Karpas-422 (cell line): ENCODE measurements around the gene SKIDA1. TPM values are rescaled to one million over a fixed set of nuclear protein-coding genes. Genes with fewer than 3 reads are reported as not detected.
A peak's percentile ranks its signal among the peaks of the same experiment; 100 is the strongest.

Source experiments
- DNase-seq: peaks from one replicate; pipeline ENCODE4 v3.0.0-alpha.2; 2015
- H2AFZ ChIP-seq: fragments of 200-600 bp; sonication (generic); 2 replicates; pipeline ENCODE4 v1.6.1; 2014; ENCODE audit warnings: antibody characterized with exemption, low read length, mixed read lengths
- H3K27ac ChIP-seq: fragments of 200-600 bp; sonication (generic); 2 replicates; pipeline ENCODE4 v1.5.1; 2014; ENCODE audit warnings: mild to moderate bottlenecking, low read length, moderate library complexity
- H3K27me3 ChIP-seq: fragments of 200-600 bp; sonication (generic); 2 replicates; pipeline ENCODE4 v1.6.1; 2014; ENCODE audit warnings: low read length, mixed read lengths
- H3K36me3 ChIP-seq: fragments of 200-600 bp; sonication (generic); 2 replicates; pipeline ENCODE4 v1.6.1; 2014; ENCODE audit warnings: low read length, mixed read lengths; ENCODE audit not compliant: insufficient read depth
- H3K4me1 ChIP-seq: fragments of 200-600 bp; sonication (generic); 2 replicates; pipeline ENCODE4 v1.6.1; 2014; ENCODE audit warnings: mild to moderate bottlenecking, low read length, mixed read lengths
- H3K4me2 ChIP-seq: fragments of 200-600 bp; sonication (generic); 2 replicates; pipeline ENCODE4 v1.6.1; 2014; ENCODE audit warnings: low read length, low read depth, mild to moderate bottlenecking; ENCODE audit not compliant: poor library complexity, severe bottlenecking
- H3K4me3 ChIP-seq: fragments of 200-600 bp; sonication (generic); 2 replicates; pipeline ENCODE4 v1.5.1; 2014; ENCODE audit warnings: mild to moderate bottlenecking, antibody characterized with exemption, low read length, mixed read lengths
- H3K79me2 ChIP-seq: fragments of 200-600 bp; sonication (generic); 2 replicates; pipeline ENCODE4 v1.6.1; 2014; ENCODE audit warnings: mild to moderate bottlenecking, low read length, mixed read lengths
- H3K9ac ChIP-seq: fragments of 200-600 bp; sonication (generic); 2 replicates; pipeline ENCODE4 v1.6.0; 2014; ENCODE audit warnings: low read length
- H3K9me2 ChIP-seq: fragments of 200-600 bp; sonication (generic), shearing (Covaris generic); replicated peaks from 2 replicates; pipeline ENCODE4 v1.6.0; 2014; ENCODE audit warnings: mild to moderate bottlenecking, low read length, moderate library complexity; ENCODE audit not compliant: insufficient read depth
- H3K9me3 ChIP-seq: fragments of 300-700, 200-600 bp; sonication (generic); 2 replicates; pipeline ENCODE4 v1.6.1; 2014; ENCODE audit warnings: low read length, mixed read lengths
- H4K20me1 ChIP-seq: fragments of 200-600 bp; sonication (generic); 2 replicates; pipeline ENCODE4 v1.6.1; 2014; ENCODE audit warnings: mild to moderate bottlenecking, antibody characterized with exemption, low read length, low read depth; ENCODE audit not compliant: insufficient read depth
- total RNA-seq: library from RNA; depleted of rRNA; stranded (reverse); fragments of >200 nt; shearing (Covaris generic); gene quantifications from 2 replicates; pipeline ENCODE4 v1.2.3, GENCODE V29; 2014; ENCODE audit warnings: low replicate concordance

The SKIDA1 gene
- total RNA-seq, 1 experiment from 2014 or later = 0.22 TPM

DNA sequence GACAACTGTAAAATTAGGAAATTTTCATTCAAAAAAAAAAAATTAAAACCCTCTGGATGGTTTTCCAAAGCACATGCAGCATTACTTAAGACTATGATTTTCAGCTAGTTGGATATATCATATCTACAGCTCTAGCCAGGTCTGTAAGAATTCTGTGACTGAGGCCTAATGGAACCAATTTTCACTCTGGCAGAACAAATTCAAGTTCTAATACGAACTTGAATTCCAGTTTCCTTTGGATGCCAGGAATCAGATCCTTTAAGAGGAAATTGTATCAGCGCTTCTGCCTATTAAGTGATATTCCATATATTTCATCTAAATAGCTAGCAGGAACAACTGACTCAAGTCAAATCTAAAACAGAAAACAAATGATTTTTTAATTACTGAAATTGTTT is 34.8 kb downstream of the SKIDA1 start:
- Histone ChIP-seq H3K4me3 (no peak overlapping the region), H2AFZ (no peak overlapping the region), H3K4me2 (no peak overlapping the region), H4K20me1 (no peaks in the 10 kb centered on the region), H3K79me2 (no peaks in the 10 kb centered on the region), H3K27me3 (no peaks in the 10 kb centered on the region), H3K36me3 (no peaks in the 10 kb centered on the region), H3K27ac (no peak overlapping the region), H3K9me3 (no peaks in the 10 kb centered on the region), H3K9me2 (no peaks in the 10 kb centered on the region), H3K9ac (no peak overlapping the region), H3K4me1 (peaks cover 21% of the 10 kb centered on the region)
- no peak for DNase-seq

DNA sequence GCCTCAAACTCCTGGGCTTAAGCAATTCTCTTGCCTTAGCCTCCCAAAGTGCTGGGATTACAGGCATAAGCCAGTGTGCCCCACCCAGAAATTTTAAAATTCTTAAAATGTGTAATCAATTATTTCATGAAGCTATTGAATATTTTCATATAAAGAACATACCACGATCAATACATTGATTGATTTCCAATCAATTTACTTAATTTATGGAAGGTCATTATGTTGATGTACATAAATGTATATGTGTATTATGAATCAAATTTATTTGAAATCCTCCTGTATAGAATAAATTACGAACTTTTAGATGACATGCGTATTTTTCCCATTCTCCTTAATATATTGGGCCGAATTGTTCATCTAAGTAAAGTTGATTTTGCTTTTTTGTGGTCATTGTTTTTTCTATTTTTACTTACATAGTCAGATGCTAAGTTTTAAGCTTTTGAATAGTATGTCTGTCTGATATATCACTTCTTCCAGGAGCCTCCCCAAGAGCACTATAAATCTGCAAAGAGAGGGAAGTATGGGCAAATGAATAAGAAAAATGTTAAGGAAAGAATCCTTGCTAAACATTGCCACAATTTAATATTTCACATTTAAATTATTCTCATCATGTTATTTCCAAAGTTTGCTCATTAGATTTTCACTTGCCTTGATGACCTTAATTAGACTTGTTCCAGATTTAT is 35.3 kb downstream of the SKIDA1 start:
- no peaks in the 10 kb centered on the region for H3K9me2 ChIP-seq
- H3K79me2 ChIP-seq = no peaks in the 10 kb centered on the region
- peaks cover 17% of the 10 kb centered on the region for H3K4me1 ChIP-seq
- H3K4me3 ChIP-seq = no peak overlapping the region
- no peaks in the 10 kb centered on the region for H4K20me1 ChIP-seq
- no peak overlapping the region for H3K9ac ChIP-seq
- no peak overlapping the region for H3K4me2 ChIP-seq
- no peak overlapping the region for H2AFZ ChIP-seq
- no peaks in the 10 kb centered on the region for H3K9me3 ChIP-seq
- no peak for DNase-seq
- H3K27ac ChIP-seq = no peak overlapping the region
- H3K36me3 ChIP-seq = no peaks in the 10 kb centered on the region
- H3K27me3 ChIP-seq = no peaks in the 10 kb centered on the region

DNA sequence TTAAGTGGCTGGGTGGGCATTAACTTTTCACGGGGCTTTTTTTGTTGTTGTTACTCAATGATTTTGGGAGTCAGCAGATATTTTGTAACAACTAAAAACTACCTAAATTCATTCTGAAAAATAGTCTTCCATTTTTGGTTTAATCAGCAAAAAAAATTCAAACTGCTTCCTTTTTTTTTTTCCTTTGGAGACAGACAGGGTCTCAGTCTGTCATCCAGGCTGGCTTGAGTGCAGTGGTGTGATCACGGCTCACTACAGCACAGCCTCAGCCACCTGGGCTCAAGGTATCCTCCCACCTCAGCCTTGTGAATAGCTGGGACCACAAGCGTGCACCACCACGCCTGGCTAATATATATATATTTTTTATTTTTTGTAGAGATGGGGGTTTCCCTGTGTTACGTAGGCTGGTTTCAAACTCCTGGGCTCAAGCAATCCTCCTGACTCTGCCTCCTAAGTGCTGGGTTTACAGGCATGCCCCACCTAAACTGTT is 36.5 kb downstream of the SKIDA1 start:
- Histone ChIP-seq H3K27ac (no peak overlapping the region), H3K79me2 (no peaks in the 10 kb centered on the region), H3K4me3 (no peak overlapping the region), H3K4me1 (peaks cover 5% of the 10 kb centered on the region; the same call in 1 of the 2 replicates), H2AFZ (no peak overlapping the region), H4K20me1 (no peaks in the 10 kb centered on the region), H3K9ac (no peak overlapping the region), H3K27me3 (no peaks in the 10 kb centered on the region), H3K4me2 (no peak overlapping the region), H3K36me3 (no peaks in the 10 kb centered on the region), H3K9me2 (no peaks in the 10 kb centered on the region), H3K9me3 (no peaks in the 10 kb centered on the region)
- no peak for DNase-seq

DNA sequence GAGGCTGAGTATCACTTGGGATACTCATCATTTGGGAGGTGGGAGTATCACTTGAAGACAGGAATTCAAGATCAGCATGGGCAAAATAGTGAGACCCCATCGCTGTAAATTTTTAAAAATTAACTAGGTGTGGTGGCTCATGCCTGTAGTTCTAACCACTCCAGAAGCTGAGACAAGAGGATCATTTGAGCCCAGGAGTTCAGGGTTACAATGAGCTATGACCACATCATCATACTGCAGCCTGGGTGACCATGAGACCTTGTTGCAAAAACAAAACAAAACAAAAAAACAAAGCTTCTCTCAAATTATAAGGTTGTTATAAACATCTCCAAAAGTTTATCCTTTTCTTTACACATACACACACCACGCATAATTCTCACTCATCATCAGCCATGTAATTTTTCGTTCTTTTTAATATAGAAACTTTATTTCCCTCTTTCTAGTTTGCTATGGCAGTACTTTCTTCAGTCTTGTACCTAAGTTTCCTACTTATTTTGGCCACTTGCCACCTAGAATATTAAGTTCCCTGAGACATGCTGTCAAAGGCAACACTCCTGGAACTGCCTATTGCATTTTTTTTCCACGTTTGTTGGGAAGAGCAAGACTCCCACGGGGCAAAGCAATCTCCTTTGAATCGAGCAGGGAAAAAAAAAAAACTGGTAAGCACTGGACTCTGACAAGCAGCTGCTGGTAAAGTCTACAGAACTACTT is 37.1 kb downstream of the SKIDA1 start:
- Histone ChIP-seq H3K27ac (no peak overlapping the region), H3K9ac (no peak overlapping the region), H3K9me2 (no peaks in the 10 kb centered on the region), H3K79me2 (no peaks in the 10 kb centered on the region), H3K4me2 (no peak overlapping the region), H3K4me1 (peaks cover 4% of the 10 kb centered on the region; the same call in 1 of the 2 replicates), H3K36me3 (no peaks in the 10 kb centered on the region), H4K20me1 (no peaks in the 10 kb centered on the region), H3K9me3 (no peaks in the 10 kb centered on the region), H3K27me3 (no peaks in the 10 kb centered on the region), H2AFZ (no peak overlapping the region), H3K4me3 (no peak overlapping the region)
- DNase-seq = peak; percentile 22

DNA sequence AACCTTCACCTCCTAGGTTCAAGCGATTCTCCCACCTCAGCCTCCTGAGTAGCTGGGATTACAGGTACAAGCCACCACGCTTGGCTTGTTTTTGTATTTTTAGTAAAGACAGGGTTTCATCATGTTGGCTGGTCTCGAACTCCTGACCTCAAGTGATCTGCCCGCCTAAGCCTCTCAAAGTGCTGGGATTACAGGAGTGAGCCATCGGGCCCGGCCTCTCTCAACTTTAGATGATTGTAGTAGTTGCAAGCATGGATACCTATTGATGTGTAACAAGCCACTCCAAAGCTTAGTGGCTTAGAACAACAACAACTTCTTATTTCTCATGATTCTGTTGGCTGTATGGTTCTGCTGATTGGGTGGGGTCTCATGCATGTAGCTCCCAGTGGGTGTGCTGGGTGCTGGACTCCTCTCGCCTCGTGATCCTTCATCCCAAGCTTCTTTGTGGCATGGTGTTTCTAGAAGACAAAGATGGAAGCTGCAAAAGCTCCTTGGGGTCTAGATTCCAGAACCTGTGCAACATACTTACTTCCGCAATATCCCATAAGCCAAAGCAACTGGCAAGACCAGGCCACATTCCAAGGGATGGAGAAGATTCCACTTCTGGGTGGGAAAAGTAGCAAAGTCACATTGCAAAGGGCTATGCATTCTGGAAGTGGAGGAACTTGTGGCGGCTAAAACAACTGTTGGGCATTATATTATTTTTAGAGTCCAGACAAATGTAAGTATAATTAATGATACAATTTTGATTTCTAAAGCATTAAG is 37.9 kb downstream of the SKIDA1 start:
- peak; percentile 23 for DNase-seq
- no peak overlapping the region for H3K27ac ChIP-seq
- no peaks in the 10 kb centered on the region for H3K9me2 ChIP-seq
- H3K36me3 ChIP-seq = no peaks in the 10 kb centered on the region
- H3K9ac ChIP-seq = no peak overlapping the region
- H3K9me3 ChIP-seq = no peaks in the 10 kb centered on the region
- H4K20me1 ChIP-seq = no peaks in the 10 kb centered on the region
- no peak overlapping the region for H2AFZ ChIP-seq
- peaks cover 4% of the 10 kb centered on the region; the same call in 1 of the 2 replicates for H3K4me1 ChIP-seq
- no peak overlapping the region for H3K4me2 ChIP-seq
- no peaks in the 10 kb centered on the region for H3K79me2 ChIP-seq
- H3K4me3 ChIP-seq = no peak overlapping the region
- no peaks in the 10 kb centered on the region for H3K27me3 ChIP-seq

DNA sequence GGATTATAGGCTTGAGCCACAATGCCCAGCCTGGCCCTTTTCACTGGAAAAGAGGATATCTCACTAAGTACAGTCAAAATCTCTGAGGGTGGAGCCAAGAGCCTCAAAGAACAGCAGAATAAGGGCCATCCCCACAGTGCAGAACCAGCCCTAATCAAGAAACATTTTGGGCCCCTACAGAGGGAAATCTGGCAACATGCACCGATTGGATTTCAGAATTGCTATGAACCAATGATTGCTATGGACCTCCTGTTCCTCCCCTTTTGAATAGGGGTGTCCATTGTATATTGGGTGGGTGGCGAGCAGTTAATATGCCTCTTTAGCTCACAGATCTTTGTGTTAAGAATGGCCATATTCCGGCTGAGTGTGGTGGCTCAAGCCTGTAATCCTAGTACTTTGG is 42.7 kb downstream of the SKIDA1 start:
- Histone ChIP-seq H3K79me2 (no peaks in the 10 kb centered on the region), H4K20me1 (no peaks in the 10 kb centered on the region), H3K36me3 (no peaks in the 10 kb centered on the region), H3K9me3 (no peaks in the 10 kb centered on the region), H3K4me2 (no peak overlapping the region), H3K9me2 (no peaks in the 10 kb centered on the region), H3K27me3 (no peaks in the 10 kb centered on the region), H3K9ac (no peak overlapping the region), H3K27ac (no peak overlapping the region), H2AFZ (no peak overlapping the region), H3K4me3 (no peak overlapping the region), H3K4me1 (no peaks in the 10 kb centered on the region)
- DNase-seq = no peak

DNA sequence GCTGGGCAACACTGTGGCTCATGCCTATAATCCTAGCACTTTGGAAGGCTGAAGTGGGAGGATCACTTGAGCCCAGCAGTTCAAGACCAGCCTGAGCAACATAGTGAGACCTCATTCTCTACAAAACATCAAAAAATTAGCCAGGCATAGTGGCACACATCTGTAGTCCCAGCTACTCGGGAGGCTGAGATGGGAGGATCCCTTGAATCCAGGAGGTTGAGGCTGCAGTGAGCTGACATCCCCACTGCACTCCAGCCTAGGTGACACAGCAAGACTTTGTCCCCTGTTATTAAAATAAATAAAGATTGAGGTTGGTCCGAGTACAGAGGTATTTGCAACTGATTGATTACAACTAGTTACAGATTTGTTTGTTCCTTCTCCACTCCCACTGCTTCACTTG is 44.1 kb downstream of the SKIDA1 start:
- no peak overlapping the region for H3K4me3 ChIP-seq
- H4K20me1 ChIP-seq = no peaks in the 10 kb centered on the region
- H3K4me1 ChIP-seq = no peaks in the 10 kb centered on the region
- no peaks in the 10 kb centered on the region for H3K9me2 ChIP-seq
- no peak overlapping the region for H3K9ac ChIP-seq
- H3K9me3 ChIP-seq = no peaks in the 10 kb centered on the region
- H3K36me3 ChIP-seq = no peaks in the 10 kb centered on the region
- H3K27ac ChIP-seq = no peak overlapping the region
- no peak overlapping the region for H2AFZ ChIP-seq
- no peak overlapping the region for H3K4me2 ChIP-seq
- no peaks in the 10 kb centered on the region for H3K27me3 ChIP-seq
- H3K79me2 ChIP-seq = no peaks in the 10 kb centered on the region
- peak; percentile 31 for DNase-seq
